Chondrocyte (in vitro differentiated cells): ENCODE results near the gene TRIM2. TPM values are rescaled to one million over a fixed set of nuclear protein-coding genes. Genes with fewer than 3 reads are reported as not detected.

ENCODE experiments used
- DNase-seq: peaks from one replicate; pipeline ENCODE4 v3.0.0; 2021; ENCODE audit warnings: mixed read lengths, low spot score
- H3K27ac Mint-ChIP-seq: one replicate; pipeline ENCODE4 v1.8.0; 2021; ENCODE audit warnings: mild to moderate bottlenecking, moderate library complexity, mixed read lengths; ENCODE audit not compliant: unreplicated experiment
- H3K27me3 Mint-ChIP-seq: 2 replicates; pipeline ENCODE4 v1.8.0; 2021; ENCODE audit warnings: low read depth, mixed read lengths
- H3K36me3 Mint-ChIP-seq: 2 replicates; pipeline ENCODE4 v1.8.0; 2021; ENCODE audit warnings: low read depth, mixed read lengths
- H3K4me1 Mint-ChIP-seq: 2 replicates; pipeline ENCODE4 v1.8.0; 2021; ENCODE audit warnings: low read depth, mild to moderate bottlenecking, mixed read lengths
- H3K4me3 Mint-ChIP-seq: one replicate; pipeline ENCODE4 v1.8.0; 2021; ENCODE audit warnings: mild to moderate bottlenecking, moderate library complexity, mixed read lengths; ENCODE audit not compliant: unreplicated experiment
- H3K9me3 Mint-ChIP-seq: 2 replicates; pipeline ENCODE4 v1.8.0; 2021; ENCODE audit warnings: low read depth, mixed read lengths
- total RNA-seq: library from RNA; stranded (reverse); gene quantifications from 3 replicates; pipeline ENCODE4 v1.2.1, GENCODE V29; 2021
- TF ChIP-seq, protein P1 (sequence below): fragments of 200-600 bp; sonication (generic); IDR thresholded peaks from 2 replicates; pipeline ENCODE4 v1.5.0; 2021; ENCODE audit warnings: antibody characterized with exemption, mild to moderate bottlenecking, moderate library complexity

Gene TRIM2
- total RNA-seq, 1 donor from 2014 or later = 18.2 TPM

DNA sequence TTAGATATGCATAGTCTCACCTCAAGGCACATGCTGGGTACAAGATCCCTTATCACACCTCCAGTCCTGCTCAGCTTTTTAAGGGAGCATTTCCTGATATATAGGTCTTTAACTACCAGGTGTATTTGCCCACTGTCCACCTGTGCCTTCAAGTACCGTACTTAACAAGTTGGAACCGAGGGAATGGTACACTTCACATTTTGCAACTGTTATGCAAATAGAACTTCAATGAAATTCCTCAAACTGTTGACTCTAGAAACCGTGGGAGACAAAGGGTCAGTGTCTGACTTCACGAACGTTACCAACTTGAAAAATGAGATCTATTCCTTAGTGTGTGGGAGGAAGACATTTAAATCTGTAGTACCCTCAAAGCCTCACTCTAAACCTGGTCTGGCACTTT, 5.2 kb downstream of the TRIM2 start:
- no peak for DNase-seq
- TF ChIP-seq, protein P1, sequence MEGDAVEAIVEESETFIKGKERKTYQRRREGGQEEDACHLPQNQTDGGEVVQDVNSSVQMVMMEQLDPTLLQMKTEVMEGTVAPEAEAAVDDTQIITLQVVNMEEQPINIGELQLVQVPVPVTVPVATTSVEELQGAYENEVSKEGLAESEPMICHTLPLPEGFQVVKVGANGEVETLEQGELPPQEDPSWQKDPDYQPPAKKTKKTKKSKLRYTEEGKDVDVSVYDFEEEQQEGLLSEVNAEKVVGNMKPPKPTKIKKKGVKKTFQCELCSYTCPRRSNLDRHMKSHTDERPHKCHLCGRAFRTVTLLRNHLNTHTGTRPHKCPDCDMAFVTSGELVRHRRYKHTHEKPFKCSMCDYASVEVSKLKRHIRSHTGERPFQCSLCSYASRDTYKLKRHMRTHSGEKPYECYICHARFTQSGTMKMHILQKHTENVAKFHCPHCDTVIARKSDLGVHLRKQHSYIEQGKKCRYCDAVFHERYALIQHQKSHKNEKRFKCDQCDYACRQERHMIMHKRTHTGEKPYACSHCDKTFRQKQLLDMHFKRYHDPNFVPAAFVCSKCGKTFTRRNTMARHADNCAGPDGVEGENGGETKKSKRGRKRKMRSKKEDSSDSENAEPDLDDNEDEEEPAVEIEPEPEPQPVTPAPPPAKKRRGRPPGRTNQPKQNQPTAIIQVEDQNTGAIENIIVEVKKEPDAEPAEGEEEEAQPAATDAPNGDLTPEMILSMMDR = no peak
- Mint-ChIP-seq H3K27ac (no peak overlapping the region), H3K27me3 (no peaks in the 10 kb centered on the region), H3K4me3 (no peak overlapping the region), H3K4me1 (peaks cover 2% of the 10 kb centered on the region), H3K9me3 (peaks cover 3% of the 10 kb centered on the region), H3K36me3 (no peaks in the 10 kb centered on the region)

DNA sequence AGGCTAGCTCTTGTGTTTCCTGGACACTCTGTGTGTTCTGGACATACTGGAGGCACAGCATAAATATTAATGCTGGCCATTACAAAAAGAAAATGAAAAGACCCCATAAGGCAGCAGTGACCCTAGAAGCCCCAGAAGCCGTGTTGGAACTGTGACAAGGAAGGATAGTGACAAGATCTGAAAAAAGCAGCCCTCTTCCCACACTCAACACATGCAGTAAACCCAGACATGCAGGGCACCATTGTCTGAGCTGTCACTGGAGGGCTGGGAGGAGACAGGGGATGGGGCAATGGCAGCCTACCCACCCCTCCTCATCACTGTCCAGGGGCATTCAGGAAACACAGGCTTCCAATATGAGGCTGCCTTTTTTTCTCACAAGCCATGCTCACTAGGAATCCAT, 6.5 kb downstream of the TRIM2 start:
- Mint-ChIP-seq H3K4me1 (no peaks in the 10 kb centered on the region), H3K27ac (no peak overlapping the region), H3K9me3 (peaks cover 3% of the 10 kb centered on the region), H3K27me3 (no peaks in the 10 kb centered on the region), H3K36me3 (no peaks in the 10 kb centered on the region), H3K4me3 (no peak overlapping the region)
- DNase-seq = no peak
- TF ChIP-seq, protein P1 = no peak

DNA sequence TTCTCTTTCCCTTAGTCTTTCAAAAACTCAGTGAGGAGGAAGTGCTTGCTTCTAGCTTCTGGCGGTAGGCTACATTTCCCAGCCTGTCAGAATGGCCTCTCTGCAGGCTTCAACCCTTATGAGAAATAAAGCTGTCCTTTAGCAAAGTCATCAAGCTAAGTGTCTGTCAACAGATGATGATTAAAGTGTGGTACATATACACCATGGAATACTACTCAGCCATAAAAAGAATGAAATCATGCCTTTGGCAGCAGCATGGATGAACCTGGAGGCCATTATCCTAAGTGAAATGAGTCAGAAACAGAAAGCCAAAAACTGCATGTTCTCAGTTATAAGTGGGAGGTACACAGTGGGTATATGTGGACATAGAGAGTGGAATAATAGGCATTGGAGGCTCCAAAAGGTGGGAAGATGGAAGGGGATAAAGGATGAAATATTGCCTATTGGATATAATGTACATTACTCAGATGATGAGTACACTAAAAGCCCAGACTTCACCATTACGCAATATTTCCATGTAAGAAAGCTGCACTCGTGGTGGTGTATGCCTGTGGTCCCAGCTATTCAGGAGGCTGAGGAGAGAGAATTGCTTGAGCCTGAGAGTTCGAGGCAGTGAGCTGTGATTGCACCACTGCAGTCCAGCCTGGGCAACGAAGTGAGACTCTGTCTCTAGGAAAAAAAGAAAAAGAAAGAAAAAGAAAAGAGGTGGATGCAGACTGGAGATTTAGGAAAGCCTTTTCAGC, 7.9 kb downstream of the TRIM2 start:
- no peaks in the 10 kb centered on the region for H3K4me1 Mint-ChIP-seq
- no peak overlapping the region for H3K27ac Mint-ChIP-seq
- H3K9me3 Mint-ChIP-seq = peaks cover 3% of the 10 kb centered on the region
- H3K27me3 Mint-ChIP-seq = no peaks in the 10 kb centered on the region
- TF ChIP-seq, protein P1 = no peak
- no peaks in the 10 kb centered on the region for H3K36me3 Mint-ChIP-seq
- no peak for DNase-seq
- no peak overlapping the region for H3K4me3 Mint-ChIP-seq

DNA sequence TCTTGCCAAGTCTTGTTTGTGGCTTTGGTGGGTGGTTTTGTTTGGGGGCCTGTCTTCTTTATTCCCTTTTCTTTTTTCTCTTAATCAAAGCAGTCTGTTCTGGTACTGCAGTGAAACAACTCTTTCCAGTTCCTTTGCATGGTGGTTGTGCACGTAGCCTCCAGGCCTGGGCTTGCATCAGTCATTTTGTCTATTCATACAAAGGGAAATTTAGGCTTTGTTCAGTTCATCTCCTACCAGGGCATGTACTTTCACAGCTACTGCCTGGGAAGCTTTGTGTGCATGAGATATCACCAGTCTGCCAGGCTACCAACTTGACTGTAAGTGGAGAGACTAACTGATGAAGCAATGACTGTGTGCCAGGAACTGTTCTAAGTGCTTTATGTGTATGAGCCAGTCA, 8.5 kb downstream of the TRIM2 start:
- no peaks in the 10 kb centered on the region for H3K27me3 Mint-ChIP-seq
- H3K36me3 Mint-ChIP-seq = no peaks in the 10 kb centered on the region
- TF ChIP-seq, protein P1 = no peak
- peaks cover 3% of the 10 kb centered on the region for H3K9me3 Mint-ChIP-seq
- no peaks in the 10 kb centered on the region for H3K4me1 Mint-ChIP-seq
- H3K27ac Mint-ChIP-seq = no peak overlapping the region
- no peak for DNase-seq
- no peak overlapping the region for H3K4me3 Mint-ChIP-seq

DNA sequence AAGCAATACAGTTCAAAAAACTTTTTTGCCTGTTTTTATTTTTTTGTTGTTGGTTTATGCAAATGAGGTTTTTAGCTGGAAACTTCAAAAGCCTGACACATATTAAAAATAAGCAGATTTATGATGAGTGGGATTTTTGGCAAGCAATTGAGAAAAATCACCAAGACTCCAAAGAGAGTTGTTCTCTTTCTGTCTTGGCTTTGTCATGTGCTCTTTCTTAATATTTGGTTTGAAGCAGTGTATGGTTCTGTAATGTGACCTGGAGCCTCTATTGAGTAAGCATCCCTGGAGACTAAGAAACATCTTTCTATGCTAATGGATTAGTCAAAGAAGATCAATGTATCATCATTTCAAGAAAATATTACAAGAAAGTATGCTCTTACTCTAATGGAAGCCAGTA, 11.7 kb downstream of the TRIM2 start:
- TF ChIP-seq, protein P1 = no peak
- no peak for DNase-seq
- Mint-ChIP-seq H3K36me3 (no peaks in the 10 kb centered on the region), H3K27me3 (no peaks in the 10 kb centered on the region), H3K4me1 (peaks cover 3% of the 10 kb centered on the region), H3K4me3 (no peak overlapping the region), H3K27ac (no peak overlapping the region), H3K9me3 (peaks cover 3% of the 10 kb centered on the region)
